H1 (cell line): Measurements from ENCODE around the gene ZNF532. TPM values are rescaled to one million over a fixed set of nuclear protein-coding genes. Genes with fewer than 3 reads are reported as not detected.

Experiments
- CTCF ChIA-PET: fragments of 300-600 bp; sonication (Branson Sonifier 250); formaldehyde crosslinking; loops from one replicate; lab custom pipeline; 2021; ENCODE audit not compliant: partially characterized antibody; lab: Charles Lee
- POLR2A ChIA-PET: fragments of 300-600 bp; sonication (Branson Sonifier 250); formaldehyde crosslinking; loops from one replicate; lab custom pipeline; 2021; ENCODE audit warnings: inconsistent platforms; ENCODE audit not compliant: partially characterized antibody; lab: Charles Lee
- DNase-seq, 2 experiments: peaks; one replicate each; pipeline versions ENCODE4 v3.0.0 to v3.0.0-alpha.2; 2010 to 2022; ENCODE audit warnings: low spot score in 2 of 2, low read depth in 1 of 2, mixed read lengths in 1 of 2
- FAIRE-seq: peaks from 2 replicates; lab custom pipeline; 2011; peaks lifted over from hg19 to GRCh38; lab: Jason Lieb, UNC
- H2AFZ ChIP-seq: 2 replicates; pipeline ENCODE4 v1.8.1; 2012; ENCODE audit warnings: low read length, inconsistent platforms
- H2AK5ac ChIP-seq: 2 replicates; pipeline ENCODE4 v1.6.1; 2013; ENCODE audit warnings: low read depth, low read length
- H2BK120ac ChIP-seq: replicated peaks from 2 replicates; pipeline ENCODE3; 2013; ENCODE audit warnings: low read depth, low read length, inconsistent platforms
- H2BK12ac ChIP-seq: 2 replicates; pipeline ENCODE4 v1.6.1; 2013; ENCODE audit warnings: low read depth, low read length
- H2BK15ac ChIP-seq: 2 replicates; pipeline ENCODE4 v1.6.1; 2013; ENCODE audit warnings: low read length
- H2BK20ac ChIP-seq: 2 replicates; pipeline ENCODE4 v1.6.1; 2013; ENCODE audit warnings: low read length
- H2BK5ac ChIP-seq: 2 replicates; pipeline ENCODE4 v1.6.1; 2013; ENCODE audit warnings: low read depth, low read length
- H3K14ac ChIP-seq: 2 replicates; pipeline ENCODE4 v1.6.1; 2013; ENCODE audit warnings: inconsistent platforms; ENCODE audit not compliant: insufficient read length
- H3K18ac ChIP-seq: 2 replicates; pipeline ENCODE4 v1.6.1; 2013; ENCODE audit warnings: low read length; ENCODE audit errors: extremely low read depth
- H3K23ac ChIP-seq: 2 replicates; pipeline ENCODE4 v1.6.1; 2013; ENCODE audit warnings: inconsistent platforms; ENCODE audit not compliant: insufficient read length
- H3K23me2 ChIP-seq: 2 replicates; pipeline ENCODE4 v1.6.1; 2013; ENCODE audit warnings: low read depth, low read length
- H3K27ac ChIP-seq: 2 replicates; pipeline ENCODE4 v1.6.1; 2011; ENCODE audit warnings: low read depth, low read length, inconsistent platforms
- H3K27me3 ChIP-seq, 4 experiments: replicated peaks in 1 of 4; 1 replicate in 1 of 4; 2 replicates in 3 of 4; pipeline versions ENCODE4 v1.6.1 to v1.8.1; 2011 to 2013; ENCODE audit warnings: low read length in 3 of 4, mild to moderate bottlenecking in 3 of 4, inconsistent platforms in 2 of 4, mixed read lengths in 2 of 4, moderate library complexity in 1 of 4; ENCODE audit not compliant: control insufficient read depth in 3 of 4, insufficient read depth in 3 of 4; ENCODE audit errors: extremely low read depth in 1 of 4
- H3K36me3 ChIP-seq, 4 experiments: 2 replicates each; pipeline versions ENCODE4 v1.6.1 to v1.8.1; 2011 to 2013; ENCODE audit warnings: mild to moderate bottlenecking in 4 of 4, low read length in 3 of 4, moderate library complexity in 2 of 4, control low read depth in 1 of 4, inconsistent platforms in 1 of 4; ENCODE audit not compliant: insufficient read depth in 4 of 4, control insufficient read depth in 2 of 4
- H3K4ac ChIP-seq: replicated peaks from 2 replicates; pipeline ENCODE3; 2013; ENCODE audit warnings: low read length, low read depth, mixed read lengths, inconsistent platforms; ENCODE audit not compliant: insufficient read length
- H3K4me1 ChIP-seq, 4 experiments: replicated peaks in 1 of 4; 1 replicate in 1 of 4; 2 replicates in 3 of 4; pipeline versions ENCODE4 v1.6.1 to v1.8.1; 2011 to 2013; ENCODE audit warnings: low read length in 3 of 4, inconsistent platforms in 2 of 4, mixed read lengths in 1 of 4; ENCODE audit not compliant: insufficient read depth in 4 of 4, control insufficient read depth in 3 of 4
- H3K4me2 ChIP-seq, 2 experiments: 2 replicates each; pipeline versions ENCODE4 v1.6.1 to v1.8.1; 2011 to 2013; ENCODE audit warnings: low read depth in 2 of 2, low read length in 2 of 2, control low read depth in 1 of 2, inconsistent platforms in 1 of 2, mild to moderate bottlenecking in 1 of 2; ENCODE audit not compliant: insufficient read depth in 1 of 2
- H3K4me3 ChIP-seq, 4 experiments: fragments of 200-600, 300-600 bp in 1 of 4; sonication (generic), shearing (Covaris generic), sonication (Bioruptor Twin) in 1 of 4; 2 replicates each; pipeline versions ENCODE4 v1.5.1 to v1.8.1; 2011 to 2016; ENCODE audit warnings: low read length in 4 of 4, low read depth in 3 of 4, control low read depth in 2 of 4, inconsistent platforms in 2 of 4, mild to moderate bottlenecking in 2 of 4, mixed read lengths in 1 of 4, moderate library complexity in 1 of 4; ENCODE audit not compliant: insufficient read depth in 2 of 4; ENCODE audit errors: extremely low read depth in 1 of 4
- H3K56ac ChIP-seq: replicated peaks from 2 replicates; pipeline ENCODE3; 2013; ENCODE audit warnings: low read depth, mild to moderate bottlenecking, mixed read lengths, low read length, inconsistent platforms; ENCODE audit not compliant: insufficient read length
- H3K79me1 ChIP-seq: 2 replicates; pipeline ENCODE4 v1.6.1; 2013; ENCODE audit warnings: low read depth, low read length, control low read depth
- H3K79me2 ChIP-seq, 2 experiments: 2 replicates each; pipeline versions ENCODE4 v1.6.1 to v1.8.1; 2012 to 2013; ENCODE audit warnings: low read length in 2 of 2, mild to moderate bottlenecking in 2 of 2, inconsistent platforms in 1 of 2; ENCODE audit not compliant: insufficient read depth in 2 of 2, control insufficient read depth in 1 of 2
- H3K9ac ChIP-seq, 4 experiments: replicated peaks in 1 of 4; 1 replicate in 1 of 4; 2 replicates in 3 of 4; pipeline versions ENCODE4 v1.6.1 to v1.8.1; 2011 to 2013; ENCODE audit warnings: low read depth in 3 of 4, low read length in 3 of 4, control low read depth in 2 of 4, mild to moderate bottlenecking in 2 of 4, moderate library complexity in 2 of 4, inconsistent platforms in 1 of 4; ENCODE audit errors: extremely low read depth in 1 of 4
- H3K9me3 ChIP-seq, 2 experiments: 2 replicates each; pipeline versions ENCODE4 v1.6.1 to v1.8.1; 2012 to 2013; ENCODE audit warnings: mild to moderate bottlenecking in 2 of 2, moderate library complexity in 2 of 2, control low read depth in 1 of 2, inconsistent platforms in 1 of 2, low read depth in 1 of 2, low read length in 1 of 2, mixed read lengths in 1 of 2; ENCODE audit not compliant: insufficient read depth in 2 of 2
- H4K20me1 ChIP-seq, 2 experiments: replicated peaks in 1 of 2; 2 replicates each; pipeline versions ENCODE3 to v1.8.1; 2011 to 2013; ENCODE audit warnings: inconsistent platforms in 2 of 2, low read length in 2 of 2, mild to moderate bottlenecking in 1 of 2; ENCODE audit not compliant: insufficient read depth in 2 of 2, control insufficient read depth in 1 of 2
- H4K5ac ChIP-seq: 2 replicates; pipeline ENCODE4 v1.6.1; 2013; ENCODE audit warnings: low read length, low read depth, mixed read lengths, inconsistent platforms; ENCODE audit not compliant: insufficient read length
- H4K8ac ChIP-seq: 2 replicates; pipeline ENCODE4 v1.8.0; 2013; ENCODE audit warnings: mild to moderate bottlenecking, moderate library complexity, low read length, inconsistent platforms; ENCODE audit not compliant: insufficient read depth; ENCODE audit errors: extremely low read depth
- H4K91ac ChIP-seq: replicated peaks from 2 replicates; pipeline ENCODE3; 2013; ENCODE audit warnings: low read length, mixed read lengths, inconsistent platforms; ENCODE audit not compliant: insufficient read length
- CHD2 ChIP-seq: IDR thresholded peaks from 2 replicates; pipeline ENCODE4 v1.6.1; 2012; ENCODE audit warnings: low read length, improper control_type of control experiment
- HDAC2 ChIP-seq, 2 experiments: fragments of 300-600 bp in 1 of 2; sonication (generic) in 1 of 2; IDR thresholded peaks; 2 replicates each; pipeline ENCODE4 v1.6.1; 2011 to 2012; ENCODE audit warnings: low read depth in 2 of 2, low read length in 2 of 2, mild to moderate bottlenecking in 2 of 2, moderate library complexity in 2 of 2, borderline replicate concordance in 1 of 2, inconsistent platforms in 1 of 2
- KDM5A ChIP-seq: fragments of 200-600 bp; IDR thresholded peaks from 2 replicates; pipeline ENCODE4 v1.7.1; 2012; ENCODE audit warnings: mild to moderate bottlenecking, low read length, inconsistent platforms, mixed read lengths
- POU5F1 ChIP-seq: IDR thresholded peaks from 2 replicates; pipeline ENCODE4 v1.6.1; 2011; ENCODE audit warnings: low read depth, mild to moderate bottlenecking, low read length, moderate library complexity
- SIRT6 ChIP-seq: IDR thresholded peaks from one replicate; pipeline ENCODE4 v1.7.1; 2012; ENCODE audit warnings: low read length, inconsistent platforms
- SP1 ChIP-seq: IDR thresholded peaks from 2 replicates; pipeline ENCODE4 v1.6.1; 2011; ENCODE audit warnings: low read depth, low read length
- TAF1 ChIP-seq: IDR thresholded peaks from 2 replicates; pipeline ENCODE4 v1.6.1; 2011; ENCODE audit warnings: mild to moderate bottlenecking, low read depth, low read length
- TAF7 ChIP-seq: optimal IDR thresholded peaks from 2 replicates; pipeline ENCODE3; 2011; ENCODE audit warnings: low read depth, mild to moderate bottlenecking, inconsistent platforms, low read length, moderate library complexity, borderline replicate concordance
- WGBS, 2 experiments: shearing (Covaris generic) in 1 of 2; methylation state at CpG; one replicate each; pipeline versions ENCODE4 v1.1.6 to v1.1.7; 2013 to 2015; ENCODE audit warnings: low lambda C conversion rate in 2 of 2, mixed read lengths in 2 of 2, inconsistent platforms in 1 of 2, low coverage in 1 of 2, missing lambda C conversion rate in 1 of 2; ENCODE audit not compliant: insufficient replicate concordance in 2 of 2, insufficient coverage in 1 of 2, insufficient read length in 1 of 2; ENCODE audit errors: extremely low coverage in 1 of 2, missing lambda C conversion rate in 1 of 2; 5-methylcytosine and 5-hydroxymethylcytosine counted together
- polyA plus RNA-seq, 7 experiments: library from polyadenylated mRNA; depleted of rRNA in 3 of 7; stranded (reverse) in 5 of 7; unstranded in 2 of 7; fragments of >200 nt in 5 of 7; fragments of 200-250 nt in 2 of 7; gene quantifications; 1 replicate in 5 of 7; 2 replicates in 1 of 7; 4 replicates in 1 of 7; pipeline versions ENCODE4 v1.2.1 to v1.2.3, GENCODE V29; 2011 to 2013; ENCODE audit warnings: missing spikeins in 2 of 7, mixed read lengths in 2 of 7
- total RNA-seq: library from RNA; stranded (reverse); fragmentation: NEBNext Ultra II Directional; extraction: Animal tissue kit (Norgen Biotek cat#: 25700); gene quantifications from 2 replicates; pipeline ENCODE4 v1.2.1, GENCODE V29; 2021
- TF ChIP-seq, protein P1 (sequence below): IDR thresholded peaks from 2 replicates; pipeline ENCODE4 v1.6.1; 2012; ENCODE audit warnings: low read length, inconsistent platforms
- TF ChIP-seq, protein P2 (sequence below): IDR thresholded peaks from 2 replicates; pipeline ENCODE4 v1.6.1; 2012; ENCODE audit warnings: inconsistent platforms

The ZNF532 gene
- total and polyA plus RNA-seq, 2 of the 8 experiments (the other 6 are each of a cell fraction or from before 2014, with no cell fraction given) = 143 to 240 TPM

DNA sequence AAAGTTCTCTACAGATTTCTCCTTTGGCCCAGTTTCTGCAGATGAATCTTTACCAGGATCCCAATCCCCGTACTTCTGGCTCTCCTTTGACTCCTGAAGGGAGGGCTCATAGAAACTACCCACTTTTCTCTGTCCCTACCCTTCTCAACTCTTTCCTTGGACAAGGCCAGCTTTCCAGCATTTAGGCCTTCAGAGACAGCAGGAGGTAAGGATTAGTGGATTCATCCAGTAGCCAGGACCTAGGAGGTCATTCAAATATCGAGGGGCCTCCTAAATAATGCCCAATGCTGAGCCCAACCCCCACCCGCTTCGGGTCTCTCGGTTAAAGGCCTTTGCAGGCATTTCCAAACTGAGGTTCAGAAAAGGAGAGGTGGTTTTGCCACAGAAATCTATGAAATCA lies 4.8 kb upstream of the ZNF532 start:
- Histone ChIP-seq H3K18ac (peak overlapping the region; percentile 99), H4K5ac (peak overlapping the region; percentile 64), H3K56ac (no peak overlapping the region), H2AK5ac (peak overlapping the region; percentile 69; the same call in 1 of the 2 replicates), H2BK5ac (peak overlapping the region; percentile 91; the same call in 1 of the 2 replicates), H4K20me1 (no peaks in the 10 kb centered on the region), H3K79me2 (peaks cover 4 to 25% of the 10 kb centered on the region in 2 experiments; a peak in 3 of 4 replicates), H2BK12ac (peak overlapping the region; percentile 53; the same call in 1 of the 2 replicates), H3K4me2 (peak overlapping the region; percentile 36 to 77; a peak in 3 of 4 replicates), H3K79me1 (no peaks in the 10 kb centered on the region), H3K9ac (no peak overlapping the region), H3K27ac (peak overlapping the region; percentile 8; the same call in 1 of the 2 replicates), H2BK120ac (peak overlapping the region; percentile 69), H2BK15ac (no peak overlapping the region), H3K4me1 (peaks cover 13 to 32% (median 20%) of the 10 kb centered on the region in 4 experiments; a peak in 6 of 7 replicates), H2BK20ac (peak overlapping the region; percentile 82), H3K23me2 (peaks cover 8% of the 10 kb centered on the region), H3K27me3 (no peaks in the 10 kb centered on the region), H3K4ac (no peak overlapping the region), H4K8ac (no peak overlapping the region), H3K9me3 (no peaks in the 10 kb centered on the region), H2AFZ (no peak overlapping the region), H4K91ac (peak overlapping the region; percentile 5), H3K4me3 (peak overlapping the region in 1 of 4 experiments; percentile 85; a peak in 3 of 8 replicates), H3K14ac (no peak overlapping the region), H3K23ac (no peak overlapping the region), H3K36me3 (peaks cover 0 to 2% (median under 1%) of the 10 kb centered on the region in 4 experiments; a peak in 3 of 8 replicates)
- DNase-seq (no peak), FAIRE-seq (peak; percentile 87)
- 9% methylated on average over 5 of the region's 5 CpGs; no CpG with 5 or more reads in 1 of the 2 experiments for WGBS, 2 experiments
- ChIA-PET CTCF (interaction anchor here (0.5 to 1.5 kb wide), 2 partner anchors 12 to 39 kb away, joined by 3 read pairs; no protein-coding TSS in a partner anchor), POLR2A (interaction anchor here (1.3 to 29.3 kb wide), 3 partner anchors 8 to 21 kb away, joined by 3 to 622 read pairs (median 289); no protein-coding TSS in a partner anchor)
- TF ChIP-seq TAF7 (no peak), KDM5A (no peak), TAF1 (0 out of 2 replicates have a peak, but pooled peaks have one; percentile 41), SP1 (peak; percentile 70), POU5F1 (no peak), SIRT6 (no peak), CHD2 (0 out of 2 replicates have a peak, but pooled peaks have one; percentile 9), HDAC2 (IDR thresholded peaks at IDR 0.05; ENCODE audit: borderline replicate concordance in 1 of 2, low read depth in 2 of 2, low read length in 2 of 2) (peak; percentile 75 to 86; a peak in 2 of 4 replicates)
- TF ChIP-seq, protein P1, sequence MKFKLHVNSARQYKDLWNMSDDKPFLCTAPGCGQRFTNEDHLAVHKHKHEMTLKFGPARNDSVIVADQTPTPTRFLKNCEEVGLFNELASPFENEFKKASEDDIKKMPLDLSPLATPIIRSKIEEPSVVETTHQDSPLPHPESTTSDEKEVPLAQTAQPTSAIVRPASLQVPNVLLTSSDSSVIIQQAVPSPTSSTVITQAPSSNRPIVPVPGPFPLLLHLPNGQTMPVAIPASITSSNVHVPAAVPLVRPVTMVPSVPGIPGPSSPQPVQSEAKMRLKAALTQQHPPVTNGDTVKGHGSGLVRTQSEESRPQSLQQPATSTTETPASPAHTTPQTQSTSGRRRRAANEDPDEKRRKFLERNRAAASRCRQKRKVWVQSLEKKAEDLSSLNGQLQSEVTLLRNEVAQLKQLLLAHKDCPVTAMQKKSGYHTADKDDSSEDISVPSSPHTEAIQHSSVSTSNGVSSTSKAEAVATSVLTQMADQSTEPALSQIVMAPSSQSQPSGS = 0 out of 2 replicates have a peak, but pooled peaks have one; percentile 15
- TF ChIP-seq, protein P2, sequence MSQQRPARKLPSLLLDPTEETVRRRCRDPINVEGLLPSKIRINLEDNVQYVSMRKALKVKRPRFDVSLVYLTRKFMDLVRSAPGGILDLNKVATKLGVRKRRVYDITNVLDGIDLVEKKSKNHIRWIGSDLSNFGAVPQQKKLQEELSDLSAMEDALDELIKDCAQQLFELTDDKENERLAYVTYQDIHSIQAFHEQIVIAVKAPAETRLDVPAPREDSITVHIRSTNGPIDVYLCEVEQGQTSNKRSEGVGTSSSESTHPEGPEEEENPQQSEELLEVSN = no peak
